GM13976 (cell line): Measurements from ENCODE around the gene DDO.

Experiments used
- DNase-seq: peaks from one replicate; pipeline ENCODE4 v3.0.0; 2012; ENCODE audit warnings: low spot score
- CTCF ChIP-seq: IDR thresholded peaks from 2 replicates; pipeline ENCODE4 v1.5.1; 2012; ENCODE audit warnings: borderline replicate concordance, mild to moderate bottlenecking; ENCODE audit not compliant: insufficient read depth; ENCODE audit errors: extremely low read depth, missing control alignments, control extremely low read depth
- in situ Hi-C: fragments of 300-500 bp; cut with MboI; formaldehyde crosslinking; loops from one replicate; pipeline ENCODE4 v1.12.0; 2022; ENCODE audit warnings: low sequenced_read_pairs, mixed read lengths, inconsistent platforms; ENCODE audit not compliant: unreplicated experiment

DDO gene

DNA sequence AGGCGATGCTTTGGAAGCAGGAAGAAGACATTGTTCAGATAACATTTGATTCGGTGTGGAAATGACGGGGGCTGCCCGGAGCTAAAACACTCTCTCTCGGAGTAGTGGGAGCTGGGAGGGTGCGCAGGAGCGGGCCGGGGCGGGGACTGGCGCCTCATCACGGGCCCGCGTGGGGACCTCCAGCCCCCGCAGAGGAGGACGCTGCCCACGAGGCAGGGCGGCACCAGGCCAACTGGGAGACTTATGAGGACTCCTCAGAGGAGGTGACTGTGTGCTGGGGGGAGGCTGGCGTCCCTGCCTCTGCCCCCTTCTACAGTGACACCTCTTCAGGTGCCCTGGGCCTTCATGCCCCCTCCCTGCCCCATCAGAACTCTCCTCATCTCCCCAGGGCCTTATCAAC, 15.2 kb downstream of the DDO start:
- in situ Hi-C loops = no loop called here
- DNase-seq = no peak

GRCh38 chr6:110399219-110400071, 15.9 kb downstream of the DDO start:
- in situ Hi-C loops = loop anchor here (10.0 to 25.0 kb wide), 2 partner anchors 695 to 887 kb away; no protein-coding TSS in a partner anchor
- no peak for DNase-seq
- TF ChIP-seq CTCF = no peak

More for the DNA sequence above, 15.2 kb downstream of the DDO start:
- no peak for TF ChIP-seq CTCF

DNA sequence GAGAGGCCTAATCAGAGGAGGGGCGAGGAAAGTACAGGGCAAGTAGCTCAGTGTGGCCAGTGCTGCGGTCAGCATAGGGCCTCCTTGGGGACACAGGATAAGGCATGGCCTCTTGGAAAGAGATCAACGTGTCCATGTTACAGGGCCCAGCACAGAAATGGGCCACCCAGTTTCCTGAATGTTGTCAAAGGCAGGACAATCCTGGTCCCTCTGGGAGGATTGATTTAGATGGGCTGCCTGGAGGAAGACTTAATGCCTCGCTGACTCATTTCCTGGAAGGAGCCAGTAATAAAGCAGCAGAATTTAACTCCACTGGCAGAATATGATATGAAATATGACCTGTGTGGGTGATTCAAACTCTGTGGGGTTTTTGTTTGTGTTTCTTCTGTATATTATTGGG, 16.6 kb downstream of the DDO start:
- DNase-seq = no peak
- no peak for TF ChIP-seq CTCF
- in situ Hi-C loops = loop anchor here (10.0 to 25.0 kb wide), 2 partner anchors 694 to 886 kb away; no protein-coding TSS in a partner anchor

GRCh38 chr6:110395221-110395620, 20.2 kb downstream of the DDO start:
- in situ Hi-C loops = loop anchor here (10.0 to 25.0 kb wide), 2 partner anchors 690 to 883 kb away; no protein-coding TSS in a partner anchor
- no peak for DNase-seq
- TF ChIP-seq CTCF = no peak

DNA sequence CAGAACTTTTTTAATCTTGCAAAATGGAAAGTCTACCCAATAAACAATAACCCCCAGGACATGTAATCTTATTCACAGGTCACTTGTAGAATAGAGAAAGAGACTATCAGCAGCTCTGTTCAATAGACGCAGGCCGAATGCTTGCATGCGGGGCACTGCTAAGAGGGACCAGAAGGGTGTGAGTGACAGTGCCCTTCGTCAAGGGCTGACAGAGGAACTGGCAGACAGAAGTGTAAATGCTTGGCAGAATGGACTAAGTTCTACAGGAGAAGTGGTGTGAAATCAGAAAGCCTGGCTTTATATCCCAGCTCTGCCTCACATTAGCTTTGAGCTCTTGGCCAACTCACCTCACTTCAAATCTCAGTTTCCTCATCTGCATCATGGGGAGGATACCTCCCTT, 21.0 kb downstream of the DDO start:
- no peak for DNase-seq
- in situ Hi-C loops = loop anchor here (10.0 to 25.0 kb wide), 2 partner anchors 690 to 882 kb away; no protein-coding TSS in a partner anchor
- no peak for TF ChIP-seq CTCF

- in situ Hi-C loops = loop anchor here (10.0 to 25.0 kb wide), 2 partner anchors 688 to 880 kb away; no protein-coding TSS in a partner anchor
- no peak for TF ChIP-seq CTCF
- DNase-seq = no peak
Measured at GRCh38 chr6:110392727-110393126, 22.6 kb downstream of the DDO start.
